ENCODE results near the gene SOX13. TPM values are rescaled to one million over a fixed set of nuclear protein-coding genes. Genes with fewer than 3 reads are reported as not detected.
"Not testable (repeated sequence)": the region's sequence is repeated elsewhere in the genome, so short reads cannot be mapped to it uniquely, and the experiment has no call there.

SOX13 gene
- total RNA-seq, 1 experiment from 2014 or later, result not detected

DNA sequence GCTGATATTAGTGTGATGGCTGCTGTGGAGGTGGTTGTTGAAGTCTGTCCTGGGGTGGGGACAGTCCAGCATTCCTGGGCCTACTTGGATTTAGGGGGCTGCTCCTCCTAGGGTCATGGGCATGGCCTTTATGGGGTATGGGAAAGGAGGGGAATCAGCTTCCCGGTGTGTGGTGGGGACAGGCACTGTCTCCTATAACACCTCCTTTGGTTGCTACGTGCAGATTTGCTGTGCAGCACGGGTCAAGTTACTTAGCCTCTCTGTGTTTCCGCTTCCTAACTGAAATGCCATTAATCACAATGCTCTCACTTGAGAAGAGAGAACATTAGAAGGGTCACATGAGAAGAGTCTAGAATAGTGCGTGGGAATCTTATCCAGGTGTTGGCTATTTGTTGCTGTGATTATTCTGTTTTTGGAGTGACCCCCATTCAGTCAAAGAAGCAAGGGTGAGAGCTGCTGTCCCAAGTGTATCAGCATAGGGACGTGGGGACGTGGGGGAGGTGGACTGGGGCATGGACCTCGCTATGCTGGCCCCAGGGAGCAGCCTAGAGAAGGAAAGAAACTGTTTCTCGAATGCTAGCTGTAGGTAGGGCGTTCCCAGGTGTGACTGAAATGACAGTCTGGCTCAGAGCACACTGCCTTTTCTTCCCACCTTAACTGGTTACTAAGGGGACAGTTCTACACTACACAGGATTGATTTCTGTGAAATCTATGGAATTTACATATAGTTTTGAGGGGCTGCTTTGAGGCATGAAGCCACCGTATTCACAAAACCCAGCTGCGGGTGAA is 19.9 kb downstream of the SOX13 start:
- Histone ChIP-seq H3K79me2 (ENCODE audit: low read length) (no peaks in the 10 kb centered on the region), H3K9me2 (replicated peaks; ENCODE audit: insufficient read depth, low read length) (no peaks in the 10 kb centered on the region), H3K4me3 (ENCODE audit: low read length) (no peak overlapping the region), H3K9me3 (ENCODE audit: low read length) (no peaks in the 10 kb centered on the region), H3K27me3 (ENCODE audit: low read length) (no peaks in the 10 kb centered on the region), H2AFZ (ENCODE audit: low read length) (no peak overlapping the region), H3K27ac (ENCODE audit: low read length) (no peak overlapping the region), H3K9ac (ENCODE audit: low read length) (no peak overlapping the region), H3K4me2 (ENCODE audit: low read depth, low read length, poor library complexity, severe bottlenecking) (no peak overlapping the region), H3K36me3 (ENCODE audit: insufficient read depth, low read length) (no peaks in the 10 kb centered on the region), H4K20me1 (ENCODE audit: insufficient read depth, low read depth, low read length) (no peaks in the 10 kb centered on the region), H3K4me1 (ENCODE audit: low read length) (no peaks in the 10 kb centered on the region)
- no peak for DNase-seq

DNA sequence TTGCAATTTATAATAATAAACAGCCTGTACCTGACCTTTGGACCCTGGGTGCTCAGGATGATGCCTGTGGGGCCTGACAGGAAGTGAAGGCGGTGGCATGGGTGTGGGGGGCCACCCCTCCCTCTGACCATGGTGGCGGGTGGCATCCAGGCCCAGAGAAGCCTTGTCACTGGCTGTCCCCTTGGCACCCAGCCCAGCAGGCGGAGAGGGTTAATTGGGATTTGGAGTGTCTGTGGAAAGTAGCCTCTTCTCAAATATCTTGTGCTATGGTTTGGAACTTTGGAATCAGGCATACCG is 20.5 kb downstream of the SOX13 start:
- H3K27ac ChIP-seq (ENCODE audit: low read length), result no peak overlapping the region
- H3K4me1 ChIP-seq (ENCODE audit: low read length), result no peaks in the 10 kb centered on the region
- DNase-seq, result no peak
- no peaks in the 10 kb centered on the region for H3K27me3 ChIP-seq (ENCODE audit: low read length)
- H3K9me3 ChIP-seq (ENCODE audit: low read length), result no peaks in the 10 kb centered on the region
- no peaks in the 10 kb centered on the region for H3K9me2 ChIP-seq (replicated peaks; ENCODE audit: insufficient read depth, low read length)
- H2AFZ ChIP-seq (ENCODE audit: low read length), result no peak overlapping the region
- no peaks in the 10 kb centered on the region for H3K79me2 ChIP-seq (ENCODE audit: low read length)
- no peaks in the 10 kb centered on the region for H4K20me1 ChIP-seq (ENCODE audit: insufficient read depth, low read depth, low read length)
- no peak overlapping the region for H3K9ac ChIP-seq (ENCODE audit: low read length)
- no peak overlapping the region for H3K4me3 ChIP-seq (ENCODE audit: low read length)
- H3K4me2 ChIP-seq (ENCODE audit: low read depth, low read length, poor library complexity, severe bottlenecking), result no peak overlapping the region
- no peaks in the 10 kb centered on the region for H3K36me3 ChIP-seq (ENCODE audit: insufficient read depth, low read length)

GRCh38 chr1:204093781-204094180 is 20.9 kb downstream of the SOX13 start:
- no peaks in the 10 kb centered on the region for H3K4me1 ChIP-seq (ENCODE audit: low read length)
- no peak for DNase-seq
- H3K4me2 ChIP-seq (ENCODE audit: low read depth, low read length, poor library complexity, severe bottlenecking), result no peak overlapping the region
- no peaks in the 10 kb centered on the region for H3K36me3 ChIP-seq (ENCODE audit: insufficient read depth, low read length)
- no peaks in the 10 kb centered on the region for H3K9me2 ChIP-seq (replicated peaks; ENCODE audit: insufficient read depth, low read length)
- H4K20me1 ChIP-seq (ENCODE audit: insufficient read depth, low read depth, low read length), result no peaks in the 10 kb centered on the region
- no peak overlapping the region for H2AFZ ChIP-seq (ENCODE audit: low read length)
- no peaks in the 10 kb centered on the region for H3K79me2 ChIP-seq (ENCODE audit: low read length)
- no peaks in the 10 kb centered on the region for H3K27me3 ChIP-seq (ENCODE audit: low read length)
- no peak overlapping the region for H3K27ac ChIP-seq (ENCODE audit: low read length)
- H3K4me3 ChIP-seq (ENCODE audit: low read length), result no peak overlapping the region
- no peaks in the 10 kb centered on the region for H3K9me3 ChIP-seq (ENCODE audit: low read length)
- H3K9ac ChIP-seq (ENCODE audit: low read length), result no peak overlapping the region

GRCh38 chr1:204094313-204094729 is 21.4 kb downstream of the SOX13 start:
- Histone ChIP-seq H3K4me1 (ENCODE audit: low read length) (no peaks in the 10 kb centered on the region), H3K4me3 (ENCODE audit: low read length) (no peak overlapping the region), H3K36me3 (ENCODE audit: insufficient read depth, low read length) (no peaks in the 10 kb centered on the region), H3K79me2 (ENCODE audit: low read length) (no peaks in the 10 kb centered on the region), H3K27me3 (ENCODE audit: low read length) (no peaks in the 10 kb centered on the region), H3K4me2 (ENCODE audit: low read depth, low read length, poor library complexity, severe bottlenecking) (no peak overlapping the region), H4K20me1 (ENCODE audit: insufficient read depth, low read depth, low read length) (no peaks in the 10 kb centered on the region), H3K9ac (ENCODE audit: low read length) (no peak overlapping the region), H2AFZ (ENCODE audit: low read length) (no peak overlapping the region), H3K27ac (ENCODE audit: low read length) (no peak overlapping the region), H3K9me3 (ENCODE audit: low read length) (no peaks in the 10 kb centered on the region), H3K9me2 (replicated peaks; ENCODE audit: insufficient read depth, low read length) (no peaks in the 10 kb centered on the region)
- DNase-seq, result no peak

DNA sequence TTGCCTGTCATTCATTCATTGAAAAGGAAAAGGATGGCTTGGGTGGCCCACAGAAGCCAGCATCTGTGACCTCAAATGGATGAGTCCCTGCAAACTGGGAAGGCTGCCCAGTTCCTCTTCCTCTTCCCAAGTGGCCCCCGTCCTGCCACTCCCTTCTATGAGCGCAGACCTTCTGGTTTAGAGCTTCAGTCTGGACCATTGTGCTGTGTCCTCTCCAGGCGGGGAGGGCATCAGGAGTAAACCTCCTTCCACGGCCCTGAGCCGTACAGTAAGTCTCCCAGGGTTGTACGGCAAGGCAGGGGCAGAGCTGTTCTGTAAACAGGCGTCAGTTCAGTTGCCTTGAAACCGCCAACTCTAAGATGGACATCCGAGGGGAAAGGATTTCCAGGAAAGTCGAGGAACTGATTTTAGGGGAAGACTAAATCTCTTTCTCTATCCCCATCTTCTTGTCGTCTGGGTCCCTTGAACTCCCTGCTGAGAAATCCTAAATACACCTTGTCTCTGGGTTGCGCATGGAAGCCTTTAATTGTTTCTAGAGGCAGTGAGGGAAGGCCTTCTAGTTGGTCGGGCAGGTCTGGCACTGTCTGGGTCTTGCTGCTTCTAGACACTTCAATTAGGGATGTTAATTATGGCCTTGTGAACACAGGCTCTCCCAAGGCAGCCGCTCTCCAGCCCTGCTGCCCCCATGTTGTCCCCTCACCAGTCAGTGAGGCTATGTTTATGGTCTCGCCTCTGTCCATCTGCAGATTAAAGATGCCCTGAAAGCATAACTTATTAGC is 22.1 kb downstream of the SOX13 start:
- Histone ChIP-seq H3K4me3 (ENCODE audit: low read length) (no peak overlapping the region), H4K20me1 (ENCODE audit: insufficient read depth, low read depth, low read length) (no peaks in the 10 kb centered on the region), H3K27ac (ENCODE audit: low read length) (no peak overlapping the region), H3K36me3 (ENCODE audit: insufficient read depth, low read length) (no peaks in the 10 kb centered on the region), H3K9me2 (replicated peaks; ENCODE audit: insufficient read depth, low read length) (no peaks in the 10 kb centered on the region), H3K9ac (ENCODE audit: low read length) (no peak overlapping the region), H3K27me3 (ENCODE audit: low read length) (no peaks in the 10 kb centered on the region), H3K79me2 (ENCODE audit: low read length) (no peaks in the 10 kb centered on the region), H3K4me2 (ENCODE audit: low read depth, low read length, poor library complexity, severe bottlenecking) (no peak overlapping the region), H3K9me3 (ENCODE audit: low read length) (no peaks in the 10 kb centered on the region), H3K4me1 (ENCODE audit: low read length) (no peaks in the 10 kb centered on the region), H2AFZ (ENCODE audit: low read length) (no peak overlapping the region)
- DNase-seq, result no peak

- H3K9ac ChIP-seq (ENCODE audit: low read length), result no peak overlapping the region
- no peaks in the 10 kb centered on the region for H3K4me1 ChIP-seq (ENCODE audit: low read length)
- H3K4me3 ChIP-seq (ENCODE audit: low read length), result no peak overlapping the region
- no peaks in the 10 kb centered on the region for H3K9me3 ChIP-seq (ENCODE audit: low read length)
- H3K4me2 ChIP-seq (ENCODE audit: low read depth, low read length, poor library complexity, severe bottlenecking), result no peak overlapping the region
- no peaks in the 10 kb centered on the region for H3K27me3 ChIP-seq (ENCODE audit: low read length)
- no peak overlapping the region for H2AFZ ChIP-seq (ENCODE audit: low read length)
- no peak for DNase-seq
- H3K9me2 ChIP-seq (replicated peaks; ENCODE audit: insufficient read depth, low read length), result no peaks in the 10 kb centered on the region
- H3K79me2 ChIP-seq (ENCODE audit: low read length), result no peaks in the 10 kb centered on the region
- no peak overlapping the region for H3K27ac ChIP-seq (ENCODE audit: low read length)
- H3K36me3 ChIP-seq (ENCODE audit: insufficient read depth, low read length), result no peaks in the 10 kb centered on the region
- H4K20me1 ChIP-seq (ENCODE audit: insufficient read depth, low read depth, low read length), result no peaks in the 10 kb centered on the region
Measured at GRCh38 chr1:204096931-204097330, 24.0 kb downstream of the SOX13 start.

- H3K9me3 ChIP-seq (ENCODE audit: low read length), result no peaks in the 10 kb centered on the region
- no peak overlapping the region for H3K4me2 ChIP-seq (ENCODE audit: low read depth, low read length, poor library complexity, severe bottlenecking)
- no peaks in the 10 kb centered on the region for H3K9me2 ChIP-seq (replicated peaks; ENCODE audit: insufficient read depth, low read length)
- H3K27ac ChIP-seq (ENCODE audit: low read length), result no peak overlapping the region
- H3K4me3 ChIP-seq (ENCODE audit: low read length), result no peak overlapping the region
- H3K27me3 ChIP-seq (ENCODE audit: low read length), result no peaks in the 10 kb centered on the region
- no peak overlapping the region for H2AFZ ChIP-seq (ENCODE audit: low read length)
- H3K36me3 ChIP-seq (ENCODE audit: insufficient read depth, low read length), result no peaks in the 10 kb centered on the region
- no peaks in the 10 kb centered on the region for H3K4me1 ChIP-seq (ENCODE audit: low read length)
- DNase-seq, result no peak
- no peak overlapping the region for H3K9ac ChIP-seq (ENCODE audit: low read length)
- no peaks in the 10 kb centered on the region for H4K20me1 ChIP-seq (ENCODE audit: insufficient read depth, low read depth, low read length)
- no peaks in the 10 kb centered on the region for H3K79me2 ChIP-seq (ENCODE audit: low read length)
Measured at GRCh38 chr1:204098683-204099082, 25.8 kb downstream of the SOX13 start.

DNA sequence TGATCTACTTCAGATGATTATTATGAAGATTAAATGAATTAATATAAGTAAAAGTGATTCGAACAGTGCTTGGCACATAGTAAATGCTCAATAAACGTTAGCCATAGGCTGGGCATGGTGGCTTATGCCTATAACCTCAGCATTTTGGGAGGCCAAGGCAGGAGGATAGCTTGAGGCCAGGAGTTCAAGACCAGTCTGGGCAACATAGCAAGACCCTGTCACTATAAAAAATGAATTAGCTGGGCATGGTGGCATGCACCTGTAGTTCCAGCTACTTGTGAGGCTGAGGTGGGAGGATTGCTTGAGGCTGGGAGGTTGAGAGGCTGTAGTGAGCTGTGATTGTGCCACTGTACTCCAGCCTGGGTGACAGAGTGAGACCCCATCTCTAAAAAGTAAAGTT is 26.8 kb downstream of the SOX13 start:
- not testable (repeated sequence) for H3K27me3 ChIP-seq (ENCODE audit: low read length); H3K4me2 ChIP-seq (ENCODE audit: low read depth, low read length, poor library complexity, severe bottlenecking); H4K20me1 ChIP-seq (ENCODE audit: insufficient read depth, low read depth, low read length); H3K9me2 ChIP-seq (replicated peaks; ENCODE audit: insufficient read depth, low read length); DNase-seq; H3K4me1 ChIP-seq (ENCODE audit: low read length); H3K9ac ChIP-seq (ENCODE audit: low read length); H3K79me2 ChIP-seq (ENCODE audit: low read length); H3K27ac ChIP-seq (ENCODE audit: low read length); H3K4me3 ChIP-seq (ENCODE audit: low read length); H3K36me3 ChIP-seq (ENCODE audit: insufficient read depth, low read length); H2AFZ ChIP-seq (ENCODE audit: low read length); H3K9me3 ChIP-seq (ENCODE audit: low read length)

All from Karpas-422 (cell line).